Retinal pigment epithelial cell (primary cell): ENCODE data around the gene STIM1.
"Not testable (repeated sequence)": the region's sequence is repeated elsewhere in the genome, so short reads cannot be mapped to it uniquely, and the experiment has no call there.

ENCODE experiments used
- DNase-seq: peaks from one replicate; pipeline ENCODE4 v3.0.0-alpha.2; 2010; ENCODE audit warnings: low read depth
- H3K4me3 ChIP-seq: 2 replicates; pipeline ENCODE4 v1.5.1; 2011; ENCODE audit warnings: mild to moderate bottlenecking, low read length, control low read depth, moderate library complexity
- CTCF ChIP-seq: conservative IDR thresholded peaks from 2 replicates; pipeline ENCODE4 v1.5.1; 2011; ENCODE audit warnings: low read depth, low read length, control low read depth, inconsistent platforms

The STIM1 gene

GRCh38 chr11:4049006-4049405 is 193.5 kb downstream of the STIM1 start:
- no peak overlapping the region for H3K4me3 ChIP-seq
- no peak for TF ChIP-seq CTCF
- DNase-seq, result no peak

DNA sequence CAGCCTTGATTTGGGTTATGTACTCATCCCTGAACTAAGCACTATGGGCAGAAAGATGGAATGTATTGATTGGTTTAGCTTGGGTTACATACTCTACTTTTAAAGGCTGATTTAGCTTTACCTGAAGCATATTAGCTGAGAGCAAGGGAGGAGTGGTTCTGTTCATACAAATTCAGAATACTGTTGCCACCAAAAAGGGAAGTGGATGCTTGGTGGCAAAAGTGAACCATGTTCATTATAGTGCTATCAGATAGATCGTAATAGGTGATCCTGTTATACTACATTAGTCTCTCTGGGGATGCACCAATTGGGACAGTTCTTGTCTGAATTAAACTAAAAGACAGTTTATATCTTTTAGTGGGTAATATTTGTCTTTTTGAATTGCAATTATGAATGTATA is 194.7 kb downstream of the STIM1 start:
- no peak overlapping the region for H3K4me3 ChIP-seq
- DNase-seq, result no peak
- TF ChIP-seq CTCF, result no peak

- H3K4me3 ChIP-seq, DNase-seq: not testable (repeated sequence)
Measured at GRCh38 chr11:4053200-4053599, 197.7 kb downstream of the STIM1 start.

DNA sequence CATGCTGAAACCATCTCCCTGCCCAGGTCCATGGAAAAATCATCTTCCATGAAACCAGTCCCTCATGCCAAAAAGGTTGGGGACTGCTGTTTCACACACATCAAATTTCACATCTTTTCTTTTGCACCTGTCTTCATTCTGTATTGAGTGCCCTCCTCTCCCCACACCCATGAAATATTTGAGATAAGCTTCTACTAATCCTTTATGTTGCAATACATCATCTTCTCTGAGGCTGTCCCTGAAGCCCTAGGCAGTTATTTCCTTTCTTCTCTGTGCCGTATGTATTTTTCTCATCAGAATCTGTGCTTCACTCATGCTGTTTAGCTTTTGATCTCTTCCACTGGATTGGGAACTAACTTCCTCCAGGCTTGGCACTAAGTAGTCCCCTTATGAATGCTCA is 199.2 kb downstream of the STIM1 start:
- TF ChIP-seq CTCF, result no peak
- no peak for DNase-seq
- no peak overlapping the region for H3K4me3 ChIP-seq

- no peak for DNase-seq
- TF ChIP-seq CTCF, result no peak
- H3K4me3 ChIP-seq, result no peak overlapping the region
Measured at GRCh38 chr11:4059424-4059823, 204.0 kb downstream of the STIM1 start.

- no peak for DNase-seq
- no peak overlapping the region for H3K4me3 ChIP-seq
- no peak for TF ChIP-seq CTCF
Measured at GRCh38 chr11:4060182-4060923, 204.9 kb downstream of the STIM1 start.

- H3K4me3 ChIP-seq, result no peak overlapping the region
- TF ChIP-seq CTCF, result no peak
- DNase-seq, result no peak
Measured at GRCh38 chr11:4061700-4062099, 206.2 kb downstream of the STIM1 start.
